HCT116 (cell line): Measurements from ENCODE around the gene UNC5C. TPM values are rescaled to one million over a fixed set of nuclear protein-coding genes. Genes with fewer than 3 reads are reported as not detected.

ENCODE experiments used
- ATAC-seq: fragments of 200-7000 bp; cut with Tn5 transposase; 2 replicates; pipeline ENCODE4 v1.9.1; 2020; ENCODE audit warnings: mild to moderate bottlenecking, moderate library complexity
- BruUV-seq: library from RNA; stranded (reverse); fragments of 400-500 nt; replicated peaks from 2 replicates; lab custom pipeline; 2021; lab: Mats Ljungman, UMichigan
- CTCF ChIA-PET: fragments of 300-600 bp; sonication (Branson Sonifier 250); formaldehyde crosslinking; loops from one replicate; lab custom pipeline; 2021; ENCODE audit warnings: antibody characterized with exemption; lab: Charles Lee
- POLR2A ChIA-PET: fragments of 300-600, 350-600 bp; sonication (Branson Sonifier 250); formaldehyde crosslinking; loops from one replicate; lab custom pipeline; 2021; ENCODE audit warnings: antibody characterized with exemption; lab: Charles Lee
- RAD21 ChIA-PET, 2 experiments: fragments of 300-600 bp; sonication (Branson Sonifier 250); formaldehyde crosslinking; loops; one replicate each; lab custom pipeline; 2023; ENCODE audit warnings: low total read pairs in 2 of 2; ENCODE audit not compliant: uncharacterized antibody in 2 of 2, unreplicated experiment in 2 of 2, low non-redundant PET in 1 of 2; lab: Charles Lee
- DNase-seq: peaks from one replicate; pipeline ENCODE4 v3.0.0-alpha.2; 2010; ENCODE audit warnings: low read depth, low spot score
- H2AFZ ChIP-seq: fragments of 200-600 bp; shearing (Covaris generic), sonication (generic); 2 replicates; pipeline ENCODE4 v1.6.1; 2017; ENCODE audit warnings: low read depth, mixed run types, mixed read lengths, antibody characterized with exemption, low read length; ENCODE audit not compliant: poor library complexity, severe bottlenecking
- H3K27ac ChIP-seq: 2 replicates; pipeline ENCODE4 v1.5.1; 2012; ENCODE audit warnings: low read depth, low read length
- H3K27me3 ChIP-seq: fragments of 200-600 bp; sonication (generic); 2 replicates; pipeline ENCODE4 v1.6.1; 2016; ENCODE audit warnings: mixed run types, low read length, mixed read lengths; ENCODE audit not compliant: insufficient read depth
- H3K36me3 ChIP-seq, 2 experiments: fragments of 200-500 bp in 1 of 2; fragments of 200-600 bp in 1 of 2; sonication (Bioruptor generic) in 1 of 2; sonication (generic) in 1 of 2; 2 replicates each; pipeline versions ENCODE4 v1.5.1 to v1.6.1; 2014 to 2016; ENCODE audit warnings: low read length in 2 of 2, inconsistent platforms in 1 of 2, mixed read lengths in 1 of 2, mixed run types in 1 of 2; ENCODE audit not compliant: insufficient read depth in 2 of 2, control insufficient read depth in 1 of 2
- H3K4me1 ChIP-seq, 2 experiments: fragments of 200-600 bp in 1 of 2; sonication (generic) in 1 of 2; 2 replicates each; pipeline versions ENCODE4 v1.5.1 to v1.6.1; 2012 to 2017; ENCODE audit warnings: low read length in 2 of 2, inconsistent platforms in 1 of 2, mild to moderate bottlenecking in 1 of 2, mixed read lengths in 1 of 2, mixed run types in 1 of 2, moderate library complexity in 1 of 2; ENCODE audit not compliant: insufficient read depth in 2 of 2, control insufficient read depth in 1 of 2
- H3K4me2 ChIP-seq: fragments of 200-600 bp; sonication (generic); 2 replicates; pipeline ENCODE4 v1.6.1; 2017; ENCODE audit warnings: mixed run types, low read length, mixed read lengths
- H3K4me3 ChIP-seq, 2 experiments: fragments of 200-600 bp in 1 of 2; sonication (generic) in 1 of 2; replicated peaks in 1 of 2; 2 replicates each; pipeline ENCODE4 v1.5.1; 2011 to 2016; ENCODE audit warnings: low read length in 2 of 2, control low read depth in 1 of 2, low read depth in 1 of 2, mild to moderate bottlenecking in 1 of 2, mixed read lengths in 1 of 2, mixed run types in 1 of 2
- H3K79me2 ChIP-seq: fragments of 200-600 bp; sonication (generic); 2 replicates; pipeline ENCODE4 v1.6.1; 2017; ENCODE audit warnings: mild to moderate bottlenecking, mixed run types, low read length, moderate library complexity, mixed read lengths; ENCODE audit not compliant: insufficient read depth
- H3K9ac ChIP-seq: fragments of 200-600 bp; sonication (generic); 2 replicates; pipeline ENCODE4 v1.6.1; 2016; ENCODE audit warnings: low read length, mixed read lengths
- H3K9me2 ChIP-seq: fragments of 200-600 bp; sonication (generic), shearing (Covaris generic); 2 replicates; pipeline ENCODE4 v1.6.1; 2017; ENCODE audit warnings: mixed run types, mild to moderate bottlenecking, moderate library complexity; ENCODE audit not compliant: insufficient read depth
- H3K9me3 ChIP-seq, 2 experiments: fragments of 200-500 bp in 1 of 2; fragments of 200-600 bp in 1 of 2; sonication (Bioruptor generic) in 1 of 2; sonication (generic) in 1 of 2; 2 replicates each; pipeline ENCODE4 v1.6.1; 2014 to 2017; ENCODE audit warnings: low read length in 2 of 2, mixed read lengths in 2 of 2, inconsistent platforms in 1 of 2, low read depth in 1 of 2, mild to moderate bottlenecking in 1 of 2, mixed run types in 1 of 2, moderate library complexity in 1 of 2; ENCODE audit not compliant: control insufficient read depth in 1 of 2, insufficient read depth in 1 of 2
- H4K20me1 ChIP-seq: fragments of 200-600 bp; sonication (generic), shearing (Covaris generic); 2 replicates; pipeline ENCODE4 v1.6.1; 2017; ENCODE audit warnings: mixed run types, mild to moderate bottlenecking, moderate library complexity; ENCODE audit not compliant: insufficient read depth
- CBX3 ChIP-seq: IDR thresholded peaks from 2 replicates; pipeline ENCODE4 v1.6.1; 2012; ENCODE audit warnings: low read depth
- CEBPB ChIP-seq: IDR thresholded peaks from 2 replicates; pipeline ENCODE4 v1.6.1; 2012; ENCODE audit warnings: low read depth
- FOSL1 ChIP-seq: IDR thresholded peaks from 2 replicates; pipeline ENCODE4 v1.6.1; 2012; ENCODE audit warnings: low read depth
- SP1 ChIP-seq: IDR thresholded peaks from 2 replicates; pipeline ENCODE4 v1.6.1; 2012; ENCODE audit warnings: low read depth
- TCF7L2 ChIP-seq: IDR thresholded peaks from 2 replicates; pipeline ENCODE4 v1.7.0; 2011; ENCODE audit warnings: borderline replicate concordance, inconsistent platforms; ENCODE audit not compliant: insufficient read depth, insufficient read length; ENCODE audit errors: extremely low read depth
- YY1 ChIP-seq: IDR thresholded peaks from 2 replicates; pipeline ENCODE4 v1.6.1; 2011; ENCODE audit warnings: low read length, low read depth, moderate library complexity, mild to moderate bottlenecking; ENCODE audit not compliant: insufficient replicate concordance; ENCODE audit errors: extremely low read depth
- intact Hi-C: fragments of 100-400 bp; cut with micrococcal nuclease; formaldehyde crosslinking; loops from 2 replicates; pipeline ENCODE4 v1.10.0; 2022
- total RNA-seq: library from RNA; stranded (reverse); gene quantifications from one replicate; pipeline ENCODE4 v1.2.1, GENCODE V29; 2021; ENCODE audit not compliant: unreplicated experiment
- TF ChIP-seq, protein P1 (sequence below): IDR thresholded peaks from 2 replicates; pipeline ENCODE4 v1.6.1; 2012

Gene UNC5C
- total RNA-seq, 1 experiment from 2014 or later: not detected

DNA sequence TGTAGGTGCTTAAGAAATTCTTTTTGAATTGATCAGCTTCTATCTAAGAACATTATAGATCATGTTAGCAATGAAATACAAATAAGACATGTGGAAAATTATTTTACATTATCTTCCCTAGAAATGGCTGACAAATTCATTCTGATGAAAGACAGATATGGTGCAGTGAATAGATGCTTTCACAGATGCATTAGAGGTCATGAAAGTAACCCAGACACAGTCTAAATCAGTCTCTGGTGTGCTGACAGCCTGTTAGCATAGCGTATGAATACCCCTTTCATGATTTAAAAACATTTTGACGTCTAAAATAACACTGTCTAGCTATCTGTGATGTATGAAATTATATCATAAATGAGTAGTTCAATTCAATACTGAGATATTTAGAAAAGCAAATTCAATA, 180.9 kb downstream of the UNC5C start (continued):
- TF ChIP-seq, protein P1, sequence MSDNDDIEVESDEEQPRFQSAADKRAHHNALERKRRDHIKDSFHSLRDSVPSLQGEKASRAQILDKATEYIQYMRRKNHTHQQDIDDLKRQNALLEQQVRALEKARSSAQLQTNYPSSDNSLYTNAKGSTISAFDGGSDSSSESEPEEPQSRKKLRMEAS: no peak
- TF ChIP-seq FOSL1: no peak
- TF ChIP-seq TCF7L2: no peak

DNA sequence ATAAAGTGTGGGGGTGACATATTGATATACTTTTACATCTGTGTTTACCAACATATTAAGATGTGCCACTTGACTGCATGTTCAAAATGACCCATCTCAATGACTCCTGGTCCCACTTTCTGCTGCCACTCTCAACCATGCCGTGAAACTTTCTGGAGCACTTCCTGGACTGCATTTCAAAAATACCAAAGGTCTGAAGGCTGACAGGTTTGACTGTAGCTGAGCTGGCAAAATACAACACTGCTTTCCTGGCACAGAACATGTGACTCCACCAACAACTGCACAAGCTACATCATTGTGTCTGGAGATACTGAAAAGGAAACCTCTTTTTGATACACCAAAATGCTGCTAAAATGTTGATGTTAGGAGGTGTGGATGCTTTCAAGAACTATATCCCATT, 184.8 kb downstream of the UNC5C start:
- H3K79me2 ChIP-seq: no peaks in the 10 kb centered on the region
- H3K4me3 ChIP-seq: no peak overlapping the region
- no peaks in the 10 kb centered on the region for H3K27me3 ChIP-seq
- TF ChIP-seq, protein P1: no peak
- TF ChIP-seq YY1 (no peak), TCF7L2 (no peak), SP1 (no peak), CBX3 (no peak), CEBPB (no peak)
- TF ChIP-seq, all 23 proteins: peak for 0
- no peak overlapping the region for H3K27ac ChIP-seq
- intact Hi-C loops: no loop called here
- ATAC-seq: no peak
- no peaks in the 10 kb centered on the region for H3K36me3 ChIP-seq
- DNase-seq: no peak
- no peaks in the 10 kb centered on the region for H3K9me3 ChIP-seq
- no peak overlapping the region for H3K4me2 ChIP-seq
- POLR2A ChIA-PET: interaction anchor here (1.5 kb wide), 1 partner anchor 8 kb away, joined by 3 read pairs; no protein-coding TSS in a partner anchor
- no TSS peak for BruUV-seq
- H4K20me1 ChIP-seq: no peaks in the 10 kb centered on the region
- CTCF ChIA-PET: interaction anchor here (0.8 to 1.9 kb wide), 3 partner anchors 14 to 28 kb away, joined by 3 to 7 read pairs (median 3); no protein-coding TSS in a partner anchor
- RAD21 ChIA-PET: no interaction called here
- H2AFZ ChIP-seq: no peak overlapping the region
- no peak overlapping the region for H3K9ac ChIP-seq
- H3K9me2 ChIP-seq: no peaks in the 10 kb centered on the region
- H3K4me1 ChIP-seq: peaks cover 6 to 8% of the 10 kb centered on the region in 2 experiments; a peak in 2 of 4 replicates
